Measurements from ENCODE around the gene TGM5. TPM values are rescaled to one million over a fixed set of nuclear protein-coding genes. Genes with fewer than 3 reads are reported as not detected.

Gene TGM5
- total RNA-seq, 3 donors from 2014 or later, result not detected

DNA sequence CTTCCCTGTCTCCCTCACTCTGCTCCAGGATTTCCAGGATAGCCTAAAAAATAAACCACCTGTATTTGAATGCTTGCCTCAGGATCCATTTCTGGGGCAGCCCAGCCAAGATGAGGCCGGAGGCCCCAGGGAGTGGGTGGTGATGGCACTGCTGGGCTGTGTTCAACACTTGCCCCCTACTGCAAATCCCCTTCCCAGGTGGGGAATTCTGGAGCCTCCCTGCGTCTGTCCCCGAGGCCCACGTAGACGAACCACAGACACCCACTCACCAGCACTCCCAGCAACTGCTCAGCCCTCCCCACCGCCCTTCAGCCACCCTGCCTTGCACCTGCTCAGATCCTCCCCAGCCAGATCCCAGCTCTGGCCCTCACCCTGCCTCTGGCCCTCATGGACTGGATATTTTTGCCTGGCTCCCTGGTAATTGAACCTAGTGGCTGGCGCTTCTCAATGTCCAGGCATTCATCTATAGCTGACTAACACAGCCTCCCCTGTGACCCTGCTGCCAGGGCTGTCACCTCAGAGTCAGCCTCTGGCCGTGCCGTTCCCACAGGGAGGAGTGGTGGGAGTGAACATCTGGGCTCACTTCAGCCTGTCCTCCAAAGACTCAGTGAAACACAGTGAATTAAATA is 28.8 kb downstream of the TGM5 start:
- no peak for ATAC-seq
- H3K4me3 ChIP-seq, result no peak overlapping the region
- TF ChIP-seq, protein P1, sequence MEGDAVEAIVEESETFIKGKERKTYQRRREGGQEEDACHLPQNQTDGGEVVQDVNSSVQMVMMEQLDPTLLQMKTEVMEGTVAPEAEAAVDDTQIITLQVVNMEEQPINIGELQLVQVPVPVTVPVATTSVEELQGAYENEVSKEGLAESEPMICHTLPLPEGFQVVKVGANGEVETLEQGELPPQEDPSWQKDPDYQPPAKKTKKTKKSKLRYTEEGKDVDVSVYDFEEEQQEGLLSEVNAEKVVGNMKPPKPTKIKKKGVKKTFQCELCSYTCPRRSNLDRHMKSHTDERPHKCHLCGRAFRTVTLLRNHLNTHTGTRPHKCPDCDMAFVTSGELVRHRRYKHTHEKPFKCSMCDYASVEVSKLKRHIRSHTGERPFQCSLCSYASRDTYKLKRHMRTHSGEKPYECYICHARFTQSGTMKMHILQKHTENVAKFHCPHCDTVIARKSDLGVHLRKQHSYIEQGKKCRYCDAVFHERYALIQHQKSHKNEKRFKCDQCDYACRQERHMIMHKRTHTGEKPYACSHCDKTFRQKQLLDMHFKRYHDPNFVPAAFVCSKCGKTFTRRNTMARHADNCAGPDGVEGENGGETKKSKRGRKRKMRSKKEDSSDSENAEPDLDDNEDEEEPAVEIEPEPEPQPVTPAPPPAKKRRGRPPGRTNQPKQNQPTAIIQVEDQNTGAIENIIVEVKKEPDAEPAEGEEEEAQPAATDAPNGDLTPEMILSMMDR (IDR thresholded peaks at IDR 0.05), result no peak
- no peaks in the 10 kb centered on the region for H3K36me3 ChIP-seq (ENCODE audit: low read depth)
- H3K9me3 ChIP-seq, result no peaks in the 10 kb centered on the region
- no peak for DNase-seq
- intact Hi-C loops (cut with DNase I, micrococcal nuclease), result no loop called here
- no peaks in the 10 kb centered on the region for H3K4me1 ChIP-seq (ENCODE audit: low read depth)

DNA sequence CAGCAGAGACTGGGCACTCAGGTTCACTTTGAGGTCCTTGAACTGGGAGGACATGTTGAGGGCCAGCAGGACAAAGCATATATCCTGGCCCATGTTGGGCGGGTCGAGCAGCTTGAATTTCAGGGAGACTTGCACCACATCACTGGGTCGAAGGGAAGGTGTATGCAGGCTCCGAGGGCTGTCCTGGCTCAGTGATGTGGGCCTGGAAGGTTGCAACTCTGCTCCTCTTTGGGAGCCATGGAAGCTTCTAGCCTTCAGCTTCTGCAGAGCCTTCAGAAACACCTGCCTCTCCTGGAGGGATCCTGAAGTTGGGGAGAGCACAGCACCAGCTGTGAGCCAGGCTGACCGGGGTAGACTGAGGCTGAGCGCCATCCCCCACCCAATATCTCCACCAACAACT is 31.2 kb downstream of the TGM5 start:
- no peak overlapping the region for H3K4me3 ChIP-seq
- no peaks in the 10 kb centered on the region for H3K9me3 ChIP-seq
- TF ChIP-seq, protein P1 (IDR thresholded peaks at IDR 0.05), result no peak
- no peaks in the 10 kb centered on the region for H3K4me1 ChIP-seq (ENCODE audit: low read depth)
- DNase-seq (no peak), ATAC-seq (no peak)
- H3K36me3 ChIP-seq (ENCODE audit: low read depth), result no peaks in the 10 kb centered on the region
- intact Hi-C loops (cut with DNase I, micrococcal nuclease), result no loop called here

DNA sequence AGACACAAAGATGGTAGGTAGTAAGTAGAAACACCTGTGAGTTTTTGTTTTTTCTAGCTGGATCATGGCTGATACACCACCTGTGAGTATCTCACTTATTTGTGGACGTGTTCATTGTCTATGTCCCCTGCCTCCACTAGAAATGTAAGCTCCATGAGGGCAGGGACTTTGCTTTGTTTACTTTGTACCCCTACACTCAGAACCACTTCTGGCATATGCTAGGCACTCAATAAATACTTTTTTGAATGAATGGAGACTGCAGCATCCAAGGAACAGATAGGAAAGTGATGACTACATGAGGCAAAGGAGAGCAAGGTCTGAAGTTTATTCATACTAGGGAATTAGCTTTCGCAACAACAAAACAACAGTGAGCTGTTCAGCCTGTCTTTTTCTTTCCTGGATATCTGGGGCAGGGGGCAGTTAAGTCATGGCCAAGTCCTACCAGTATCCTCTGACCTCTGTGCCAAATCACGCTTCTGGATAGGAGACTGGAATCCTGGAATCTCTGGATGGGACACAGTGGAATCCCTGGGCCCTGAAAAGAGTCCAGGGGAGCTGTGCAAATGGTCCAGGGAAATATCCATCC is 34.3 kb downstream of the TGM5 start:
- DNase-seq (no peak), ATAC-seq (no peak)
- no peaks in the 10 kb centered on the region for H3K4me1 ChIP-seq (ENCODE audit: low read depth)
- intact Hi-C loops (cut with DNase I, micrococcal nuclease), result no loop called here
- no peaks in the 10 kb centered on the region for H3K36me3 ChIP-seq (ENCODE audit: low read depth)
- TF ChIP-seq, protein P1 (IDR thresholded peaks at IDR 0.05), result no peak
- H3K4me3 ChIP-seq, result no peak overlapping the region
- no peaks in the 10 kb centered on the region for H3K9me3 ChIP-seq

DNA sequence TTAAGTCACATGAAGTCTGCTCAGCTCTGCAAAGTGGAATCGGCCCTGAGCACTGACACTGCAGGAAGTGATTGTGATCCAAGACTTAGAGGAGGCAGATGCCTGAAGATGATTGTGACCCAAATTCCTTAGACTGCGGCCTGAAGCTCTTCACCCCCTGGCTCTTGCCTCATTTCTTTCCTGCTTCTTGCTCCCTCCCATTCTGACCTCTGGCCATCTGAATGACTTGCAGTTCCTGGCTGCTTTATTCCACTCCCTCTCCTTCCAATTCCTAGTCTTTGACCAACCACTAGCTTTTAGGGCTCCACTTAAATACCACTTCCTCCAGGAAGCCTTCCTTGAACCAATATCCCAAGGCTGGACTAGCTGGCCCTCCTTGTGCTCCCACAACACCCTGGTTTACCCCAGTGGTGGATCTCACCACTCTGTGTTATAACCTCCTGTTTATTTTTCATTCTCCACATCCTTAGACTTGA is 36.0 kb downstream of the TGM5 start:
- TF ChIP-seq, protein P1 (IDR thresholded peaks at IDR 0.05), result no peak
- intact Hi-C loops (cut with DNase I, micrococcal nuclease), result no loop called here
- ATAC-seq, result no peak

DNA sequence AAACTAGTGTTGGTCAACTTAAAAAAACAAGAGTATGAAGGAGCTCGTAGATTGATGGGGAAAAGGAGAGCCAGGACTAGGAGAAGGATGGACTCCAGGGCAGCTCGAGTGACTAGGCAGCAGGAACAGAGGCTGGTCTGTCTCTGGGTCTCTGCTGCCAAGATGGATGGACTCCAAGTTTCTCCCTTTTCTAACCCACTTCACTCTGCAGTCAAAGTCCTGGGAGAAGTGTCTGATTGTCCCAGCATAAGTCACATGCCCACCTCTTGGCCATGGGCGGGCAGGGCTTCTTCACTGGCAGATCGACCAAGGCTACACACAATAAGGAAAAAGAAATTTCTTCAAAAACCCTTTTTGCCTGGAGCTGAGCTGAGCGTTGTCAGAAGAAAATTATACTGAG is 36.8 kb downstream of the TGM5 start:
- DNase-seq (no peak), ATAC-seq (no peak)
- H3K4me1 ChIP-seq (ENCODE audit: low read depth), result no peaks in the 10 kb centered on the region
- no peaks in the 10 kb centered on the region for H3K9me3 ChIP-seq
- TF ChIP-seq, protein P1 (IDR thresholded peaks at IDR 0.05), result no peak
- intact Hi-C loops (cut with DNase I, micrococcal nuclease), result loop anchor here in 1 of 2 donors (5.0 kb wide), 1 partner anchor 62 kb away; no protein-coding TSS in a partner anchor
- H3K36me3 ChIP-seq (ENCODE audit: low read depth), result no peaks in the 10 kb centered on the region
- H3K4me3 ChIP-seq, result no peak overlapping the region

More for the DNA sequence above, 36.0 kb downstream of the TGM5 start:
- Histone ChIP-seq H3K9me3 (no peaks in the 10 kb centered on the region), H3K4me1 (ENCODE audit: low read depth) (no peaks in the 10 kb centered on the region), H3K36me3 (ENCODE audit: low read depth) (no peaks in the 10 kb centered on the region), H3K4me3 (no peak overlapping the region)
- no peak for DNase-seq

All from mucosa of descending colon (tissue), 3 donors.